Memory B cell (primary cell): ENCODE data around the gene PAX3.

Experiments
- ATAC-seq: fragments of 150-1000 bp; cut with Tn5 transposase; 2 replicates; pipeline ENCODE4 v1.10.0; 2021; ENCODE audit warnings: low read depth, mild to moderate bottlenecking, moderate library complexity
- DNase-seq, 2 donors: peaks; one replicate each; pipeline ENCODE4 v3.0.0; 2022; ENCODE audit warnings: low spot score in 2 of 2
- H3K27ac Mint-ChIP-seq: one replicate; pipeline ENCODE4 v1.8.0; 2022; ENCODE audit warnings: mild to moderate bottlenecking, moderate library complexity, mixed read lengths
- H3K27me3 Mint-ChIP-seq: one replicate; pipeline ENCODE4 v1.8.0; 2022; ENCODE audit warnings: mixed read lengths
- H3K36me3 Mint-ChIP-seq: one replicate; pipeline ENCODE4 v1.8.0; 2022; ENCODE audit warnings: mild to moderate bottlenecking, mixed read lengths
- H3K4me1 Mint-ChIP-seq: one replicate; pipeline ENCODE4 v1.8.0; 2022; ENCODE audit warnings: mixed read lengths
- H3K4me3 Mint-ChIP-seq: one replicate; pipeline ENCODE4 v1.8.0; 2022; ENCODE audit warnings: mild to moderate bottlenecking, moderate library complexity, mixed read lengths
- H3K9me3 Mint-ChIP-seq: one replicate; pipeline ENCODE4 v1.8.0; 2022; ENCODE audit warnings: mixed read lengths

Gene PAX3

GRCh38 chr2:222255090-222255489, 43.7 kb downstream of the PAX3 start:
- Mint-ChIP-seq H3K9me3 (no peaks in the 10 kb centered on the region), H3K27ac (no peak overlapping the region), H3K27me3 (peaks cover 6% of the 10 kb centered on the region), H3K4me3 (no peak overlapping the region), H3K36me3 (no peaks in the 10 kb centered on the region), H3K4me1 (no peaks in the 10 kb centered on the region)
- ATAC-seq (no peak), DNase-seq (no peak)

GRCh38 chr2:222250313-222250712, 48.5 kb downstream of the PAX3 start:
- Mint-ChIP-seq H3K9me3 (no peaks in the 10 kb centered on the region), H3K27ac (no peak overlapping the region), H3K4me3 (no peak overlapping the region), H3K27me3 (peaks cover 6% of the 10 kb centered on the region), H3K4me1 (no peaks in the 10 kb centered on the region), H3K36me3 (no peaks in the 10 kb centered on the region)
- ATAC-seq = no peak
- DNase-seq = no peak

GRCh38 chr2:222249444-222249843, 49.4 kb downstream of the PAX3 start:
- Mint-ChIP-seq H3K27me3 (peaks cover 7% of the 10 kb centered on the region), H3K27ac (no peak overlapping the region), H3K36me3 (no peaks in the 10 kb centered on the region), H3K4me1 (no peaks in the 10 kb centered on the region), H3K4me3 (no peak overlapping the region), H3K9me3 (no peaks in the 10 kb centered on the region)
- ATAC-seq (no peak), DNase-seq (no peak)

- Mint-ChIP-seq H3K4me3 (no peak overlapping the region), H3K9me3 (no peaks in the 10 kb centered on the region), H3K4me1 (no peaks in the 10 kb centered on the region), H3K27ac (no peak overlapping the region), H3K27me3 (peaks cover 7% of the 10 kb centered on the region), H3K36me3 (no peaks in the 10 kb centered on the region)
- ATAC-seq = no peak
- no peak for DNase-seq
These were observed 50.0 kb downstream of the PAX3 start for GRCh38 chr2:222248818-222249217.

- no peaks in the 10 kb centered on the region for H3K4me1 Mint-ChIP-seq
- ATAC-seq (no peak), DNase-seq (no peak)
- H3K4me3 Mint-ChIP-seq = no peak overlapping the region
- no peak overlapping the region for H3K27ac Mint-ChIP-seq
- no peaks in the 10 kb centered on the region for H3K9me3 Mint-ChIP-seq
- no peaks in the 10 kb centered on the region for H3K36me3 Mint-ChIP-seq
- peaks cover 7% of the 10 kb centered on the region for H3K27me3 Mint-ChIP-seq
These were observed 50.5 kb downstream of the PAX3 start for GRCh38 chr2:222248256-222248655.

- H3K27me3 Mint-ChIP-seq = peaks cover 11% of the 10 kb centered on the region
- H3K4me3 Mint-ChIP-seq = no peak overlapping the region
- no peak overlapping the region for H3K27ac Mint-ChIP-seq
- H3K36me3 Mint-ChIP-seq = no peaks in the 10 kb centered on the region
- ATAC-seq (no peak), DNase-seq (no peak)
- H3K4me1 Mint-ChIP-seq = no peaks in the 10 kb centered on the region
- no peaks in the 10 kb centered on the region for H3K9me3 Mint-ChIP-seq
These were observed 56.3 kb downstream of the PAX3 start for GRCh38 chr2:222242532-222242931.

- Mint-ChIP-seq H3K4me1 (no peaks in the 10 kb centered on the region), H3K36me3 (no peaks in the 10 kb centered on the region), H3K4me3 (no peak overlapping the region), H3K27me3 (peaks cover 10% of the 10 kb centered on the region), H3K9me3 (no peaks in the 10 kb centered on the region), H3K27ac (no peak overlapping the region)
- no peak for DNase-seq
- no peak for ATAC-seq
These were observed 57.5 kb downstream of the PAX3 start for GRCh38 chr2:222241128-222241870.

GRCh38 chr2:222240676-222241049, 58.1 kb downstream of the PAX3 start:
- Mint-ChIP-seq H3K4me3 (no peak overlapping the region), H3K27me3 (peaks cover 10% of the 10 kb centered on the region), H3K27ac (no peak overlapping the region), H3K9me3 (no peaks in the 10 kb centered on the region), H3K36me3 (no peaks in the 10 kb centered on the region), H3K4me1 (no peaks in the 10 kb centered on the region)
- no peak for ATAC-seq
- no peak for DNase-seq

GRCh38 chr2:222239945-222240675, 58.7 kb downstream of the PAX3 start:
- peaks cover 9% of the 10 kb centered on the region for H3K27me3 Mint-ChIP-seq
- ATAC-seq = no peak

GRCh38 chr2:222239091-222239490, 59.7 kb downstream of the PAX3 start:
- no peak for ATAC-seq
- Mint-ChIP-seq H3K4me3 (no peak overlapping the region), H3K4me1 (no peaks in the 10 kb centered on the region), H3K27me3 (peaks cover 9% of the 10 kb centered on the region), H3K27ac (no peak overlapping the region), H3K9me3 (no peaks in the 10 kb centered on the region), H3K36me3 (no peaks in the 10 kb centered on the region)
- DNase-seq = no peak

More at GRCh38 chr2:222239945-222240675, 58.7 kb downstream of the PAX3 start:
- Mint-ChIP-seq H3K4me3 (no peak overlapping the region), H3K27ac (no peak overlapping the region), H3K36me3 (no peaks in the 10 kb centered on the region), H3K9me3 (no peaks in the 10 kb centered on the region), H3K4me1 (no peaks in the 10 kb centered on the region)
- DNase-seq = no peak

GRCh38 chr2:222238072-222238471, 60.7 kb downstream of the PAX3 start:
- H3K4me3 Mint-ChIP-seq = no peak overlapping the region
- H3K4me1 Mint-ChIP-seq = no peaks in the 10 kb centered on the region
- ATAC-seq = no peak
- H3K36me3 Mint-ChIP-seq = no peaks in the 10 kb centered on the region
- H3K9me3 Mint-ChIP-seq = no peaks in the 10 kb centered on the region
- no peak overlapping the region for H3K27ac Mint-ChIP-seq
- H3K27me3 Mint-ChIP-seq = peaks cover 10% of the 10 kb centered on the region
- DNase-seq = no peak

- Mint-ChIP-seq H3K27ac (no peak overlapping the region), H3K36me3 (no peaks in the 10 kb centered on the region), H3K4me1 (no peaks in the 10 kb centered on the region), H3K9me3 (no peaks in the 10 kb centered on the region), H3K4me3 (no peak overlapping the region), H3K27me3 (peaks cover 9% of the 10 kb centered on the region)
- ATAC-seq = no peak
- DNase-seq = no peak
These were observed 66.0 kb downstream of the PAX3 start for GRCh38 chr2:222232839-222233238.

- Mint-ChIP-seq H3K27ac (no peak overlapping the region), H3K4me3 (no peak overlapping the region), H3K36me3 (no peaks in the 10 kb centered on the region), H3K4me1 (no peaks in the 10 kb centered on the region), H3K9me3 (no peaks in the 10 kb centered on the region), H3K27me3 (peaks cover 9% of the 10 kb centered on the region)
- ATAC-seq = no peak
- no peak for DNase-seq
These were observed 66.4 kb downstream of the PAX3 start for GRCh38 chr2:222232372-222232771.

GRCh38 chr2:222228054-222228453, 70.7 kb downstream of the PAX3 start:
- H3K27ac Mint-ChIP-seq = no peak overlapping the region
- no peaks in the 10 kb centered on the region for H3K9me3 Mint-ChIP-seq

GRCh38 chr2:222218786-222219185, 80.0 kb downstream of the PAX3 start:
- Mint-ChIP-seq H3K9me3 (no peaks in the 10 kb centered on the region), H3K4me3 (no peak overlapping the region), H3K4me1 (no peaks in the 10 kb centered on the region), H3K27me3 (no peaks in the 10 kb centered on the region), H3K36me3 (no peaks in the 10 kb centered on the region), H3K27ac (no peak overlapping the region)
- no peak for ATAC-seq
- no peak for DNase-seq

More at GRCh38 chr2:222228054-222228453, 70.7 kb downstream of the PAX3 start:
- Mint-ChIP-seq H3K27me3 (peaks cover 9% of the 10 kb centered on the region), H3K36me3 (no peaks in the 10 kb centered on the region), H3K4me1 (no peaks in the 10 kb centered on the region), H3K4me3 (no peak overlapping the region)
- DNase-seq (no peak), ATAC-seq (no peak)
